Activated CD4-positive, alpha-beta memory T cell treated with anti-CD3 and anti-CD28 coated beads for 36 hours (primary cell): ENCODE results near the gene NDUFAF8. TPM values are rescaled to one million over a fixed set of nuclear protein-coding genes. Genes with fewer than 3 reads are reported as not detected.

Experiments
- CTCF ChIA-PET: fragments of 350-600 bp; sonication (Branson Sonifier 250); formaldehyde crosslinking; loops from one replicate; lab custom pipeline; 2021; ENCODE audit warnings: antibody characterized with exemption, inconsistent platforms; lab: Charles Lee
- POLR2A ChIA-PET: fragments of 350-600 bp; sonication (Branson Sonifier 250); formaldehyde crosslinking; loops from one replicate; lab custom pipeline; 2021; ENCODE audit warnings: antibody characterized with exemption; lab: Charles Lee
- DNase-seq: peaks from one replicate; pipeline ENCODE4 v3.0.0-alpha.2; 2020
- H3K27ac Mint-ChIP-seq: one replicate; pipeline ENCODE4 v1.8.0; 2021; ENCODE audit warnings: mixed read lengths
- H3K27me3 Mint-ChIP-seq: one replicate; pipeline ENCODE4 v1.8.0; 2021; ENCODE audit warnings: mixed read lengths
- H3K36me3 Mint-ChIP-seq: one replicate; pipeline ENCODE4 v1.8.0; 2021; ENCODE audit warnings: mixed read lengths
- H3K4me1 Mint-ChIP-seq: one replicate; pipeline ENCODE4 v1.8.0; 2021; ENCODE audit warnings: low read depth, mixed read lengths
- H3K4me3 Mint-ChIP-seq: one replicate; pipeline ENCODE4 v1.8.0; 2021; ENCODE audit warnings: mild to moderate bottlenecking, mixed read lengths
- H3K9me3 Mint-ChIP-seq: one replicate; pipeline ENCODE4 v1.8.0; 2021; ENCODE audit warnings: mixed read lengths
- intact Hi-C: fragments of 100-400 bp; cut with micrococcal nuclease; formaldehyde crosslinking; loops from one replicate; pipeline ENCODE4 v1.15.1; 2023
- total RNA-seq, 2 experiments: library from RNA; stranded (reverse); gene quantifications; one replicate each; pipeline ENCODE4 v1.2.3, GENCODE V29; 2021

Gene NDUFAF8
- total RNA-seq, 2 experiments from 2014 or later: 49.8 to 55.9 TPM

GRCh38 chr17:81252326-81252986, 13.3 kb downstream of the NDUFAF8 start:
- Mint-ChIP-seq H3K4me3 (no peak overlapping the region), H3K4me1 (peaks cover 3% of the 10 kb centered on the region), H3K27ac (no peak overlapping the region), H3K27me3 (no peaks in the 10 kb centered on the region), H3K9me3 (no peaks in the 10 kb centered on the region), H3K36me3 (peaks cover 14% of the 10 kb centered on the region)
- POLR2A ChIA-PET: interaction anchor here (1.0 kb wide), 1 partner anchor 13 kb away, joined by 3 read pairs; no protein-coding TSS in a partner anchor
- CTCF ChIA-PET: interaction anchor here (0.6 to 2.6 kb wide), 16 partner anchors 14 to 601 kb away, joined by 3 to 29 read pairs (median 3); partner anchors contain the start of genes NPLOC4, SLC38A10 and TSPAN10
- intact Hi-C loops: loop anchor here (2.0 to 5.0 kb wide), 2 partner anchors 42 to 230 kb away; partner anchors contain the start of gene SLC38A10
- no peak for DNase-seq

GRCh38 chr17:81252987-81253329, 13.8 kb downstream of the NDUFAF8 start:
- Mint-ChIP-seq H3K27me3 (no peaks in the 10 kb centered on the region), H3K36me3 (peaks cover 14% of the 10 kb centered on the region), H3K27ac (no peak overlapping the region), H3K4me3 (no peak overlapping the region), H3K9me3 (no peaks in the 10 kb centered on the region), H3K4me1 (peaks cover 3% of the 10 kb centered on the region)
- ChIA-PET CTCF (interaction anchor here (0.6 to 2.6 kb wide), 16 partner anchors 14 to 600 kb away, joined by 3 to 29 read pairs (median 3); partner anchors contain the start of genes NPLOC4, SLC38A10 and TSPAN10), POLR2A (interaction anchor here (1.0 kb wide), 1 partner anchor 13 kb away, joined by 3 read pairs; no protein-coding TSS in a partner anchor)
- no peak for DNase-seq
- intact Hi-C loops: loop anchor here (2.0 to 5.0 kb wide), 2 partner anchors 42 to 229 kb away; partner anchors contain the start of gene SLC38A10

- Mint-ChIP-seq H3K27ac (no peak overlapping the region), H3K4me1 (peaks cover 3% of the 10 kb centered on the region), H3K36me3 (peaks cover 14% of the 10 kb centered on the region), H3K27me3 (no peaks in the 10 kb centered on the region), H3K4me3 (no peak overlapping the region), H3K9me3 (no peaks in the 10 kb centered on the region)
- DNase-seq: peak; percentile 65
- intact Hi-C loops: loop anchor here (2.0 to 5.0 kb wide), 2 partner anchors 41 to 229 kb away; partner anchors contain the start of gene SLC38A10
- ChIA-PET POLR2A (interaction anchor here (1.0 kb wide), 1 partner anchor 14 kb away, joined by 3 read pairs; no protein-coding TSS in a partner anchor), CTCF (interaction anchor here (0.6 to 2.6 kb wide), 19 partner anchors 8 to 599 kb away, joined by 3 to 29 read pairs (median 3); partner anchors contain the start of genes NPLOC4, SLC38A10 and TSPAN10)
Measured at GRCh38 chr17:81253358-81254131, 14.4 kb downstream of the NDUFAF8 start.

GRCh38 chr17:81254955-81255717, 16.0 kb downstream of the NDUFAF8 start:
- Mint-ChIP-seq H3K4me1 (peaks cover 3% of the 10 kb centered on the region), H3K9me3 (no peaks in the 10 kb centered on the region), H3K27ac (no peak overlapping the region), H3K36me3 (peaks cover 11% of the 10 kb centered on the region), H3K27me3 (no peaks in the 10 kb centered on the region), H3K4me3 (no peak overlapping the region)
- intact Hi-C loops: loop anchor here (5.0 kb wide), 1 partner anchor 227 kb away; no protein-coding TSS in a partner anchor
- ChIA-PET POLR2A (interaction anchor here (1.0 kb wide), 1 partner anchor 230 kb away, joined by 3 read pairs; no protein-coding TSS in a partner anchor), CTCF (interaction anchor here (0.5 to 1.9 kb wide), 3 partner anchors 10 to 229 kb away, joined by 3 to 12 read pairs (median 3); no protein-coding TSS in a partner anchor)
- no peak for DNase-seq

GRCh38 chr17:81256616-81257015, 17.5 kb downstream of the NDUFAF8 start:
- H3K27me3 Mint-ChIP-seq: no peaks in the 10 kb centered on the region
- H3K4me3 Mint-ChIP-seq: no peak overlapping the region
- H3K9me3 Mint-ChIP-seq: no peaks in the 10 kb centered on the region
- H3K27ac Mint-ChIP-seq: no peak overlapping the region
- ChIA-PET CTCF (interaction anchor here (1.2 kb wide), 1 partner anchor 217 kb away, joined by 3 read pairs; no protein-coding TSS in a partner anchor), POLR2A (no interaction called here)
- H3K36me3 Mint-ChIP-seq: peaks cover 10% of the 10 kb centered on the region
- intact Hi-C loops: no loop called here
- peaks cover 3% of the 10 kb centered on the region for H3K4me1 Mint-ChIP-seq
- no peak for DNase-seq

GRCh38 chr17:81257533-81257932, 18.4 kb downstream of the NDUFAF8 start:
- Mint-ChIP-seq H3K27ac (no peak overlapping the region), H3K4me1 (peaks cover 3% of the 10 kb centered on the region), H3K27me3 (no peaks in the 10 kb centered on the region), H3K9me3 (no peaks in the 10 kb centered on the region), H3K36me3 (peaks cover 10% of the 10 kb centered on the region), H3K4me3 (no peak overlapping the region)
- DNase-seq: no peak
- intact Hi-C loops: no loop called here
- ChIA-PET POLR2A (no interaction called here), CTCF (interaction anchor here (1.2 kb wide), 1 partner anchor 217 kb away, joined by 3 read pairs; no protein-coding TSS in a partner anchor)

- CTCF ChIA-PET: interaction anchor here (1.5 kb wide), 1 partner anchor 226 kb away, joined by 5 read pairs; no protein-coding TSS in a partner anchor
- POLR2A ChIA-PET: no interaction called here
- Mint-ChIP-seq H3K4me3 (no peak overlapping the region), H3K4me1 (peaks cover 3% of the 10 kb centered on the region), H3K36me3 (peaks cover 8% of the 10 kb centered on the region), H3K27ac (no peak overlapping the region), H3K27me3 (no peaks in the 10 kb centered on the region), H3K9me3 (no peaks in the 10 kb centered on the region)
- no peak for DNase-seq
- intact Hi-C loops: no loop called here
Measured at GRCh38 chr17:81258292-81258691, 19.2 kb downstream of the NDUFAF8 start.

- intact Hi-C loops: no loop called here
Measured at GRCh38 chr17:81259058-81259605, 20.0 kb downstream of the NDUFAF8 start.

GRCh38 chr17:81260171-81260570, 21.1 kb downstream of the NDUFAF8 start:
- ChIA-PET CTCF (interaction anchor here (1.8 kb wide), 1 partner anchor 32 kb away, joined by 4 read pairs; no protein-coding TSS in a partner anchor), POLR2A (no interaction called here)
- H3K36me3 Mint-ChIP-seq: peaks cover 8% of the 10 kb centered on the region
- no peaks in the 10 kb centered on the region for H3K27me3 Mint-ChIP-seq
- no peak for DNase-seq
- H3K4me1 Mint-ChIP-seq: no peaks in the 10 kb centered on the region
- intact Hi-C loops: no loop called here
- H3K4me3 Mint-ChIP-seq: no peak overlapping the region
- H3K27ac Mint-ChIP-seq: no peak overlapping the region
- H3K9me3 Mint-ChIP-seq: no peaks in the 10 kb centered on the region

More at GRCh38 chr17:81259058-81259605, 20.0 kb downstream of the NDUFAF8 start:
- no peaks in the 10 kb centered on the region for H3K27me3 Mint-ChIP-seq
- H3K9me3 Mint-ChIP-seq: no peaks in the 10 kb centered on the region
- peaks cover 8% of the 10 kb centered on the region for H3K36me3 Mint-ChIP-seq
- CTCF ChIA-PET: interaction anchor here (1.5 kb wide), 1 partner anchor 225 kb away, joined by 5 read pairs; no protein-coding TSS in a partner anchor
- no peak overlapping the region for H3K27ac Mint-ChIP-seq
- H3K4me1 Mint-ChIP-seq: no peaks in the 10 kb centered on the region
- no peak overlapping the region for H3K4me3 Mint-ChIP-seq
- no peak for DNase-seq
- POLR2A ChIA-PET: no interaction called here

GRCh38 chr17:81260641-81261040, 21.5 kb downstream of the NDUFAF8 start:
- ChIA-PET POLR2A (no interaction called here), CTCF (interaction anchor here (1.8 kb wide), 1 partner anchor 31 kb away, joined by 4 read pairs; no protein-coding TSS in a partner anchor)
- Mint-ChIP-seq H3K9me3 (no peaks in the 10 kb centered on the region), H3K4me1 (no peaks in the 10 kb centered on the region), H3K27me3 (no peaks in the 10 kb centered on the region), H3K27ac (no peak overlapping the region), H3K36me3 (peaks cover 11% of the 10 kb centered on the region), H3K4me3 (no peak overlapping the region)
- intact Hi-C loops: no loop called here
- no peak for DNase-seq

- no peak overlapping the region for H3K4me3 Mint-ChIP-seq
- H3K27me3 Mint-ChIP-seq: no peaks in the 10 kb centered on the region
- no peak for DNase-seq
- no peak overlapping the region for H3K27ac Mint-ChIP-seq
- intact Hi-C loops: no loop called here
- no peaks in the 10 kb centered on the region for H3K4me1 Mint-ChIP-seq
- peaks cover 16% of the 10 kb centered on the region for H3K36me3 Mint-ChIP-seq
- ChIA-PET CTCF (interaction anchor here (1.8 kb wide), 1 partner anchor 31 kb away, joined by 4 read pairs; no protein-coding TSS in a partner anchor), POLR2A (no interaction called here)
- no peaks in the 10 kb centered on the region for H3K9me3 Mint-ChIP-seq
Measured at GRCh38 chr17:81261096-81261495, 22.0 kb downstream of the NDUFAF8 start.
